ENCODE data around the gene ENG. TPM values are rescaled to one million over a fixed set of nuclear protein-coding genes. Genes with fewer than 3 reads are reported as not detected.

Gene ENG
- total and polyA plus RNA-seq, 2 of the 8 experiments (the other 6 are each of a cell fraction or from before 2014, with no cell fraction given), result 1.8 to 4.4 TPM

DNA sequence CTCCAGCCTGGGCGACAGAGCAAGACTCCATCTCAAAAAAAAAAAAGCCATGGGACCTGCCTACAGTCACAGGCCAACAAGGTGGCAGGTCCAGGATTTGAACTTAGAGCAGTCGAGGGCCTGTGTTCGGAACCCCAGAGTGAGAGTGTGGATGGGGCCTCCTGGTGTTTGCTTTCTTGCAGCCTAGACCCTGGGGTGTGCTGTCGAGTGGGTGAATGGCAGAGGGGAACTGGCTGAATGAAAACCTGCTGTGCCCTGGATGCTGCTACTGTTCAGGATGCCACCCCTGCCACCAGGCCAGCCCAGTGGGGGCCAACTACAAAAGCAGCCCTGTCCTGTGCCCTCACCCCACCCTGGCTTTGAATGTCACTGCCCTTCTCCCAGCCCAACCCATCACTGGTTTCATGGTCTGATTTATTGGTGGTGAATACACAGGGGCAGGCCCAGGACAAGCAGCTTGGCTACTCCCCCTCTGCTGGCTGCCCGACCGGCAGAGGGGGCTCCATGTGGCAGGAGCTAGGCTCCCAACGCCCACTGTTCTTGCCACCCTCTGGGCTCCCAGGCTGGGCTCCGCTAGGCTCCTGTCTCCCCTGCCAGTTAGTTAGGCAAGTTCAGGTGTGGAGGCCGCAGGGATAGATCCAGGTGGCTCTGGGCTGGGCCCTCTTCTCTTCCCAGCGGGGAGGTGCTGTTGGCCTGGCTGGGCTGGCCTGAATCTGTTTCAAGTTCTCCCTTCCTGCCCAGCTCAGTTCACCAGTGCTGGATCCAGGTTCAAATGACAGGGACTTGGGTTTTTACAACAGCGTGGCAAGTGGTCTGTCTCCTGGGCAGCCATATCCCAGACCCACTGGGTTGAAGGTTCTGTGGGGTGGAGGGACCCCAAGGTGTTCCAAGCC is 39.6 kb downstream of the ENG start:
- Histone ChIP-seq H3K23me2 (ENCODE audit: low read depth, low read length) (no peaks in the 10 kb centered on the region; the same call in 1 of the 2 replicates), H2BK15ac (ENCODE audit: low read length) (no peak overlapping the region), H3K79me1 (ENCODE audit: low read depth, low read length) (0 out of 2 replicates have a peak, but pooled peaks cover 2% of the 10 kb centered on the region), H2BK120ac (replicated peaks; ENCODE audit: low read depth, low read length) (no peak overlapping the region), H4K91ac (replicated peaks; ENCODE audit: insufficient read length, low read length) (no peak overlapping the region), H2AFZ (ENCODE audit: low read length) (no peak overlapping the region), H3K27me3 (replicated peaks in 1 of 4; ENCODE audit: control insufficient read depth in 3 of 4, extremely low read depth in 1 of 4, insufficient read depth in 3 of 4, low read length in 3 of 4) (no peaks in the 10 kb centered on the region), H3K9me3 (ENCODE audit: insufficient read depth in 2 of 2, low read depth in 1 of 2, low read length in 1 of 2) (no peaks in the 10 kb centered on the region), H3K14ac (ENCODE audit: insufficient read length) (no peak overlapping the region), H3K79me2 (ENCODE audit: control insufficient read depth in 1 of 2, insufficient read depth in 2 of 2, low read length in 2 of 2) (no peaks in the 10 kb centered on the region), H3K4ac (replicated peaks; ENCODE audit: insufficient read length, low read depth, low read length) (no peak overlapping the region), H3K9ac (replicated peaks in 1 of 4; ENCODE audit: extremely low read depth in 1 of 4, low read depth in 3 of 4, low read length in 3 of 4) (no peak overlapping the region), H3K36me3 (ENCODE audit: control insufficient read depth in 2 of 4, insufficient read depth in 4 of 4, low read length in 3 of 4) (peaks cover 10 to 23% (median 17%) of the 10 kb centered on the region in 4 experiments; a peak in 7 of 8 replicates), H2BK5ac (ENCODE audit: low read depth, low read length) (no peak overlapping the region), H2BK20ac (ENCODE audit: low read length) (no peak overlapping the region), H2AK5ac (ENCODE audit: low read depth, low read length) (no peak overlapping the region), H3K18ac (ENCODE audit: extremely low read depth, low read length) (no peak overlapping the region), H4K8ac (ENCODE audit: extremely low read depth, insufficient read depth, low read length) (no peak overlapping the region), H3K27ac (ENCODE audit: low read depth, low read length) (no peak overlapping the region), H3K4me1 (replicated peaks in 1 of 4; ENCODE audit: control insufficient read depth in 3 of 4, insufficient read depth in 4 of 4, low read length in 3 of 4) (peaks cover 0 to 4% (median 3%) of the 10 kb centered on the region in 4 experiments; a peak in 5 of 7 replicates), H3K4me3 (ENCODE audit: extremely low read depth in 1 of 4, insufficient read depth in 2 of 4, low read depth in 3 of 4, low read length in 4 of 4) (no peak overlapping the region), H4K20me1 (replicated peaks in 1 of 2; ENCODE audit: control insufficient read depth in 1 of 2, insufficient read depth in 2 of 2, low read length in 2 of 2) (peaks cover 2 to 15% of the 10 kb centered on the region in 2 experiments), H4K5ac (ENCODE audit: insufficient read length, low read depth, low read length) (no peak overlapping the region), H3K23ac (ENCODE audit: insufficient read length) (no peak overlapping the region), H3K56ac (replicated peaks; ENCODE audit: insufficient read length, low read depth, low read length) (no peak overlapping the region), H3K4me2 (ENCODE audit: insufficient read depth in 1 of 2, low read depth in 2 of 2, low read length in 2 of 2) (no peak overlapping the region), H2BK12ac (ENCODE audit: low read depth, low read length) (no peak overlapping the region)
- ChIA-PET POLR2A (ENCODE audit: partially characterized antibody) (interaction anchor here (0.7 to 6.7 kb wide), 2 partner anchors 10 to 14 kb away, joined by 4 to 34 read pairs; no protein-coding TSS in a partner anchor), CTCF (ENCODE audit: partially characterized antibody) (interaction anchor here (0.7 to 1.8 kb wide), 6 partner anchors 10 to 91 kb away, joined by 3 to 8 read pairs (median 4); no protein-coding TSS in a partner anchor)
- TF ChIP-seq CEBPB (IDR thresholded peaks at IDR 0.05; ENCODE audit: low read depth, low read length), result no peak
- no peak for TF ChIP-seq KDM5A (IDR thresholded peaks at IDR 0.05; ENCODE audit: low read length)
- no peak for TF ChIP-seq SUZ12 (IDR thresholded peaks at IDR 0.05; ENCODE audit: low read length)
- TF ChIP-seq TBP (IDR thresholded peaks at IDR 0.05; ENCODE audit: low read depth, low read length), result no peak
- no peak for TF ChIP-seq CTBP2 (IDR thresholded peaks at IDR 0.05; ENCODE audit: borderline replicate concordance, insufficient read depth, insufficient read length, low read length)
- TF ChIP-seq CREB1 (IDR thresholded peaks at IDR 0.05), result no peak
- no peak for TF ChIP-seq RBBP5 (IDR thresholded peaks at IDR 0.05; ENCODE audit: borderline replicate concordance, low read depth, low read length)
- no peak for TF ChIP-seq CBX5 (IDR thresholded peaks at IDR 0.05; ENCODE audit: low read depth, low read length)
- no peak for TF ChIP-seq TEAD4 (IDR thresholded peaks at IDR 0.05; ENCODE audit: low read depth, low read length)
- TF ChIP-seq MAFK (IDR thresholded peaks at IDR 0.05; ENCODE audit: low read depth, low read length), result no peak
- TF ChIP-seq E2F6 (IDR thresholded peaks at IDR 0.05), result no peak
- 92% methylated on average over 10 of the region's 11 CpGs; no CpG with 5 or more reads in 1 of the 2 experiments for WGBS, 2 experiments (ENCODE audit: extremely low coverage in 1 of 2, insufficient coverage in 1 of 2, insufficient read length in 1 of 2, insufficient replicate concordance in 2 of 2, low coverage in 1 of 2, low lambda C conversion rate in 2 of 2, missing lambda C conversion rate in 1 of 2)
- DNase-seq (ENCODE audit: low read depth in 1 of 2, low spot score in 2 of 2), result no peak
- FAIRE-seq, result no peak
